ENCODE results near the gene SLC29A2. TPM values are rescaled to one million over a fixed set of nuclear protein-coding genes. Genes with fewer than 3 reads are reported as not detected.
A peak's percentile ranks its signal among the peaks of the same experiment; 100 is the strongest.

The SLC29A2 gene
- total and polyA plus RNA-seq, 2 of the 8 experiments (the other 6 are each of a cell fraction or from before 2014, with no cell fraction given): 29.3 to 31.6 TPM

DNA sequence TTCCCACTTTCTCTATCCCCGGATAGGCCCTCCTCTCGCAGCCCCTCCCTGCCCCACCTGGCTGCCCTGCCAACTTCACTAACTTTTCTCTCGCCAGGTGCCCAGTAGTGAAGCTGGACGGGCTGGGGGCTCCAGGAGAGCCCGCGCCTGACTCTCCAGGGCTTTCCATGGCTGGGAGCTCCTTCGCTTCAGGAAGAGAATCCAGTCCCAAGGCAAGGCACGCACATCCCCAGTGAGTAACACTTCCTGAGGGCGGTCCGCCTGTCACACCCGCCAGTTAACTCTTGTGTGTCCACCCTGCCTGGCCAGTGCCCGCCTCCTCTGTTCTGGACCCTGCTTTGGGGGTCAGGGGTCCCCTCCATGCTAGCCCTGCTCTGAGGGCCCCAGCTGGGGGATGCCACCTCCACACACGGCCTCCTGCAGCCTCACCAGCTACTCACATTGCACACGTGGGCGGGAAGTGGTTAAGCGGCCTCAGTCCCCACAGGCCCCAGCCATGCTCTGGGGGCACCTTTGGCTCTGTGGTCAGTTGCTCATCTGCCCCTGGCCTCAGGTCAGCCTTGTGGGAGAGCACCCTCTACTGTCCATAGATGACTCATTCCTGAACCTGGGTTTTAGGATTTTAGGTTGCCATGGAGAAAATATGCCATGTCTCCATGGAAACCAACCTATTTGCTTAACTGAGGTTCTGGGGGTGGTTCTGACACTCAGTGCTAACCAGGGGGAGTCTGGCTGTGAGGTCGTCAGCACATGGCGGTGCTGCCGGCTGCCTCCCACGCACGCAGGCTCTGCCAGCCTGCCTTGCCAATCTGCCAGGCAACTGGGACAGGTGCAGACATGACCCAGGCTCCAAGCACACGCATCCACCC lies 35.1 kb downstream of the SLC29A2 start, which contains the start of gene RIN1 (continued):
- TF ChIP-seq, protein P1, sequence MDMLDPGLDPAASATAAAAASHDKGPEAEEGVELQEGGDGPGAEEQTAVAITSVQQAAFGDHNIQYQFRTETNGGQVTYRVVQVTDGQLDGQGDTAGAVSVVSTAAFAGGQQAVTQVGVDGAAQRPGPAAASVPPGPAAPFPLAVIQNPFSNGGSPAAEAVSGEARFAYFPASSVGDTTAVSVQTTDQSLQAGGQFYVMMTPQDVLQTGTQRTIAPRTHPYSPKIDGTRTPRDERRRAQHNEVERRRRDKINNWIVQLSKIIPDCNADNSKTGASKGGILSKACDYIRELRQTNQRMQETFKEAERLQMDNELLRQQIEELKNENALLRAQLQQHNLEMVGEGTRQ (IDR thresholded peaks at IDR 0.05; ENCODE audit: low read length): no peak
- TF ChIP-seq, protein P2, sequence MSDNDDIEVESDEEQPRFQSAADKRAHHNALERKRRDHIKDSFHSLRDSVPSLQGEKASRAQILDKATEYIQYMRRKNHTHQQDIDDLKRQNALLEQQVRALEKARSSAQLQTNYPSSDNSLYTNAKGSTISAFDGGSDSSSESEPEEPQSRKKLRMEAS (IDR thresholded peaks at IDR 0.05): peak; percentile 72; the same call in 1 of the 2 replicates
- TF ChIP-seq CBX8 (IDR thresholded peaks at IDR 0.05; ENCODE audit: borderline replicate concordance, low read depth, low read length) (no peak), HDAC6 (IDR thresholded peaks at IDR 0.05; ENCODE audit: low read depth, low read length) (no peak), CTBP2 (IDR thresholded peaks at IDR 0.05; ENCODE audit: borderline replicate concordance, insufficient read depth, insufficient read length, low read length) (no peak), FOSL1 (IDR thresholded peaks at IDR 0.05; ENCODE audit: insufficient read depth, low read depth, low read length) (no peak), KDM1A (IDR thresholded peaks at IDR 0.05; ENCODE audit: borderline replicate concordance, low read length) (no peak), BRCA1 (IDR thresholded peaks at IDR 0.05; ENCODE audit: low read depth, low read length) (no peak), CREB1 (IDR thresholded peaks at IDR 0.05) (peak; percentile 57), NRF1 (IDR thresholded peaks at IDR 0.05; ENCODE audit: low read depth, low read length) (no peak), SP4 (IDR thresholded peaks at IDR 0.05; ENCODE audit: low read length) (no peak), TAF7 (optimal IDR thresholded peaks at IDR 0.05; ENCODE audit: borderline replicate concordance, low read depth, low read length) (no peak), SIRT6 (IDR thresholded peaks at IDR 0.05; ENCODE audit: low read length) (no peak), BACH1 (IDR thresholded peaks at IDR 0.05; ENCODE audit: low read length) (no peak), SP2 (IDR thresholded peaks at IDR 0.05; ENCODE audit: low read length) (no peak), SIX5 (IDR thresholded peaks at IDR 0.05; ENCODE audit: low read depth, low read length) (no peak), POU5F1 (IDR thresholded peaks at IDR 0.05; ENCODE audit: low read depth, low read length) (no peak), RAD21 (IDR thresholded peaks at IDR 0.05 in 1 of 2, conservative IDR thresholded peaks at IDR 0.05 in 1 of 2; ENCODE audit: low read depth in 2 of 2, low read length in 2 of 2) (peak; percentile 70 to 79), RXRA (IDR thresholded peaks at IDR 0.05; ENCODE audit: insufficient read depth, low read depth, low read length) (no peak), TEAD4 (IDR thresholded peaks at IDR 0.05; ENCODE audit: low read depth, low read length) (no peak), JUND (IDR thresholded peaks at IDR 0.05; ENCODE audit: low read length) (peak; percentile 88), SP1 (IDR thresholded peaks at IDR 0.05; ENCODE audit: low read depth, low read length) (no peak)
- TF ChIP-seq, protein P3, sequence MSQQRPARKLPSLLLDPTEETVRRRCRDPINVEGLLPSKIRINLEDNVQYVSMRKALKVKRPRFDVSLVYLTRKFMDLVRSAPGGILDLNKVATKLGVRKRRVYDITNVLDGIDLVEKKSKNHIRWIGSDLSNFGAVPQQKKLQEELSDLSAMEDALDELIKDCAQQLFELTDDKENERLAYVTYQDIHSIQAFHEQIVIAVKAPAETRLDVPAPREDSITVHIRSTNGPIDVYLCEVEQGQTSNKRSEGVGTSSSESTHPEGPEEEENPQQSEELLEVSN (IDR thresholded peaks at IDR 0.05): peak; percentile 49
